ENCODE results near the gene FASTK.
A peak's percentile ranks its signal among the peaks of the same experiment; 100 is the strongest.

Gene FASTK, protein sequence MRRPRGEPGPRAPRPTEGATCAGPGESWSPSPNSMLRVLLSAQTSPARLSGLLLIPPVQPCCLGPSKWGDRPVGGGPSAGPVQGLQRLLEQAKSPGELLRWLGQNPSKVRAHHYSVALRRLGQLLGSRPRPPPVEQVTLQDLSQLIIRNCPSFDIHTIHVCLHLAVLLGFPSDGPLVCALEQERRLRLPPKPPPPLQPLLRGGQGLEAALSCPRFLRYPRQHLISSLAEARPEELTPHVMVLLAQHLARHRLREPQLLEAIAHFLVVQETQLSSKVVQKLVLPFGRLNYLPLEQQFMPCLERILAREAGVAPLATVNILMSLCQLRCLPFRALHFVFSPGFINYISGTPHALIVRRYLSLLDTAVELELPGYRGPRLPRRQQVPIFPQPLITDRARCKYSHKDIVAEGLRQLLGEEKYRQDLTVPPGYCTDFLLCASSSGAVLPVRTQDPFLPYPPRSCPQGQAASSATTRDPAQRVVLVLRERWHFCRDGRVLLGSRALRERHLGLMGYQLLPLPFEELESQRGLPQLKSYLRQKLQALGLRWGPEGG
- long read RNA-seq, donor 1, transcript FASTK-201 (10 exons, 1,827 nt) = major isoform, 13 of 101 reads
- long read RNA-seq, donor 1, partial matches to known transcripts = 81 of 101 reads
- long read RNA-seq, donor 1, other reads (novel, unspliced or antisense) = 0 of 101 reads
- long read RNA-seq, donor 2, transcript FASTK-201 (10 exons, 1,827 nt) = major isoform, 8 of 41 reads
- long read RNA-seq, donor 2, partial matches to known transcripts = 26 of 41 reads
- long read RNA-seq, donor 2, other reads (novel, unspliced or antisense) = 0 of 41 reads
- long read RNA-seq, donor 3, transcript FASTK-201 (10 exons, 1,827 nt) = major isoform, 9 of 35 reads
- long read RNA-seq, donor 3, partial matches to known transcripts = 21 of 35 reads
- long read RNA-seq, donor 3, other reads (novel, unspliced or antisense) = 0 of 35 reads
- long read RNA-seq, donor 4, transcript FASTK-201 (10 exons, 1,827 nt) = major isoform, 13 of 60 reads
- long read RNA-seq, donor 4, partial matches to known transcripts = 43 of 60 reads
- long read RNA-seq, donor 4, other reads (novel, unspliced or antisense) = 0 of 60 reads
- long read RNA-seq, donor 5, transcript FASTK-201 (10 exons, 1,827 nt) = major isoform, 8 of 83 reads
- long read RNA-seq, donor 5, partial matches to known transcripts = 71 of 83 reads
- long read RNA-seq, donor 5, other reads (novel, unspliced or antisense) = 0 of 83 reads
- long read RNA-seq, donor 6, transcript FASTK-201 (10 exons, 1,827 nt) = major isoform, 7 of 62 reads
- long read RNA-seq, donor 6, partial matches to known transcripts = 48 of 62 reads
- long read RNA-seq, donor 6, other reads (novel, unspliced or antisense) = 0 of 62 reads
- long read RNA-seq, donor 7, transcript FASTK-201 (10 exons, 1,827 nt) = major isoform, 11 of 68 reads
- long read RNA-seq, donor 7, partial matches to known transcripts = 47 of 68 reads
- long read RNA-seq, donor 7, other reads (novel, unspliced or antisense) = 0 of 68 reads
- long read RNA-seq, donor 8, transcript FASTK-201 (10 exons, 1,827 nt) = major isoform, 8 of 42 reads
- long read RNA-seq, donor 8, partial matches to known transcripts = 31 of 42 reads
- long read RNA-seq, donor 8, other reads (novel, unspliced or antisense) = 0 of 42 reads

DNA sequence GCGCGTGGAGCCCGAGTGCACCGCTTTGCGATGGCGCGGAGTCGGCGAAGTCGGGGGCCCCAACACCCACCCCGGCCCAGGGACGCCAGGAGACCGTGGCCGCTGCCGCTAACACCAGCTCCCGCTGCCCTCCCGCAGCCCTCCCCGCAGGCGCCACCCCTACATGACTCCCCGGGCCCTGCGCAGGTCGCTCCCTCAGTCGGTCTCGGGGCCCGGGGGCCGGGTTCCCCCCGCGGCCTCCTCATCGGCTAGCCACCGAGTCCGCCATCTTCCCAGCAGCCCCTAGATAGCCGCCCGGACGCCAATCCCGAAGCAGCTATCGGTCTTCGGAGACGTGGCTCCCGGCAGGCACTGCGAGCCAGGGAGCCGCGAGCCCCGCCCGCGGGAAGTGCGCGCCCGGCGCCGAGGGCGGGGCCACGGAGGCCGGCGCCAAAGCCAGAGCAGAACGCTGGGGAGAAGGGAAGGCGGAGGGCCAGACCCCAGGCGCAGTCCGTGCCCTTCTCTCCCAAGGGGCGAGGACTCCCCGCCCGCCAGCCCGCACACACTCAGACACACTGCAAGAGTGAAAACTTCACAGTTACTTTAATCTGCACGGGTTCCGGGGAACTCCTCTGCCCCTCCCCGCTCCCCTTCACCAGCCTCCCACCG lies at the start of gene FASTK:
FASTK (minus strand) TSS at position 288 of the 648 bp plus-strand sequence; CDS start at position 245, 43 bp downstream.
- DNase-seq = peak; percentile 93

DNA sequence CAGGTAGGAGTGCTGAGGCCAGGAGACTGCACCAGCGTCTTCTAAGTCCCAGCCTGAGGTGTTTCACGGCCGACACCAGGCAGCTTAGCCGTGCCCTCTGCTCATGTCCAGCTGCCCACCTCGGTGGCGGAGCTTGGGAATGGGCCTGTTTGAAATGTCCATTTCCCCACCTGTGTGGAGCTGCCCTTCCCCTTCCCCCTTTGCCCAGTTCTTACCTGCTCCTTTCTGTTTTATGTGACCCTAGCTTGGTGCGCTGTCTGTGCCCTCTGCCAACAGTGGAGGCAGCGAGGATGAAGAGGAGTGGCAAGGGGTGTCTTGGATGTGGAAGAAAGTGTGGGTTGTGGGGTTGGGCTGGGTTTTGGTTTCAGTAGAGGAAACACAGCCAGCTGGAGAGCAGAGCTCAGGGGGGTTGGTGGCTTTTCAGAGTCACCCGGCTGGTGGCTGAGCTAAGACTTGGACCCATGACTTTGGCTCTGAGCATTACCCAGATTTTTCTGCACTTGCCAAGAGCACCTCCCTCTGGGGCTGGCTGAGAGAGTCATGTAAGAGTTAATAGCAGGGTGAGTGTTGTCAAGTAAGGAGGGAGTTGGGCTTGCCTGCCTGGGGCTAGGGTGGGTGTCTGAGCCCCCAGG lies 49.5 kb upstream of the FASTK start:
- no peak for DNase-seq

DNA sequence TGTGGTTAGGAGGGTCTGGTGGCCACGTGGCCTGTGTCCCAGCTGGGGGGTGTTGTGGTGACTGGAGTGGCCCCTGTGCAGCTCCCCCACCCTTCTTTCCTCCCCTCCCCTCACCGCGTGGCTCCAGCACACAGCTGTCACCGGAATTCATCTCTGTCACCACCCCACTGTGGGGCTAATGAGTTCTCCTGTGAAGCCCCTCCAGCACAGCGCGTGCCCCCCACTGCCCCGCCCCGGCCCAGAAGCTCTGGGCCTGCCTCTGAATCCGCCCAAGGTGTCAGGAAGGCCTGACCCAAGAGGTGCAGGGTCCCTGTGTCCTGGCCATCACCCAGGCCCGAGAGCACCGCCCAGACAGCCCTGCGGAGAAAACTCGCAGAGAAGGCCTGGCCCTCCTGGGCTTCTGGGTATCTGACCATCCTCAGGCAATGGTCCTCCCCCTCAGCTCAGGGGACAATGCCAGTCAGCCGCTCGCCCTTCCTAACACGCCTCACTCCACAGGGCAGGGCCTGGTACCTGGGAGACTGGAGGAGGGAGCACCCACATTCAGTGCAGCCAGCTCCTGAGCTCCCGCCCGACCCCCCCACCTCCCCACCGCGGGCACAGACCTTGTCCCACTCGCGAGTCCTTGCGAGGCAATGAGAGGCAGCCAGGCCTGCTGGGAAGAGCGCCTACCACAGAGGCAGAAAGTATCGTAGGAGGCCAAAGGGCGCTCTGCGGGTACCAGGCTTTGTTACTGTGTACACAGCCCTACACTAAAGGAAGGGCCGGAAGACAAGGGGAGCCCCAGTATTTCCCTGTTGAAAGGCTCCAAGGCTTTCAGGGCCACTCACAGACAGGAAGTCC lies 48.7 kb upstream of the FASTK start:
- no peak for DNase-seq

DNA sequence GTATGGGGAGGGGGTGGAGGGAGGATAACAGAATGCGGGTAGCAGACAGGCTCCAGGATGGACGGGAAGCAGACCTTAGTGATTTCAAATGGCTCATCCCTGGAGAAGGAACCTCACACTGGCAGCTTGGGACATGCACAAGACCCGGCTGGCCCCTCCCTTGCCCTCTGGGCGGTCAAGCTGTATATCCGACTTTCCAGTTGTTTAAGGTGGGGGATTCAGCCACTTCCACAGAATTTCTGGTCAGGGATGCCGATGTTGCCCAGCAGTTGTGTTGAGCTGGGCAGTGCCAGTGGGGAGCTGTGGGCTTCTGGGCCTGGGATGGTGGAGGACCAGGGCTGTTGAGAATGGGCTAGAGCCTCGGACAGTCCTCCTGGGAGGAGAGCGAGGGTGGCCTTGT lies 48.1 kb upstream of the FASTK start:
- DNase-seq = no peak

DNA sequence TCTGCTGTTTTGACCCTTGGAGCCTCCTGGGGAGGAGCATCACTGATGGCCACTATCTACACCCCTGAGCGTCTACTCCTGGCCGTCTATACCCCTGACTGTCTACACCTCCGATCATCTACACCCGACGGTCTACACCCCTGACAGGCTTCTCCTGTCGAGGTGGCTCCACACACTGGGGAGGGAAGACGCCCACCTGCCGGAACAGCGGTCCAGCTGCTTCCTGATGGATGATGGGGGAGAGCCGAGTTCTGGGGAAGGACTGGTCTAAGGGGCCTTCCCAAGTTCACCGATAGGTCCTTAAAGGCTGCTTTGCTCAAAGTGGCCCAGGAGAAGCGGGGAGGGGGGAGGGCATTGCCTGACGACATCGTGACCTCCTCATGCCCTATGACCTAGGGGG lies 47.5 kb upstream of the FASTK start:
- no peak for DNase-seq

DNA sequence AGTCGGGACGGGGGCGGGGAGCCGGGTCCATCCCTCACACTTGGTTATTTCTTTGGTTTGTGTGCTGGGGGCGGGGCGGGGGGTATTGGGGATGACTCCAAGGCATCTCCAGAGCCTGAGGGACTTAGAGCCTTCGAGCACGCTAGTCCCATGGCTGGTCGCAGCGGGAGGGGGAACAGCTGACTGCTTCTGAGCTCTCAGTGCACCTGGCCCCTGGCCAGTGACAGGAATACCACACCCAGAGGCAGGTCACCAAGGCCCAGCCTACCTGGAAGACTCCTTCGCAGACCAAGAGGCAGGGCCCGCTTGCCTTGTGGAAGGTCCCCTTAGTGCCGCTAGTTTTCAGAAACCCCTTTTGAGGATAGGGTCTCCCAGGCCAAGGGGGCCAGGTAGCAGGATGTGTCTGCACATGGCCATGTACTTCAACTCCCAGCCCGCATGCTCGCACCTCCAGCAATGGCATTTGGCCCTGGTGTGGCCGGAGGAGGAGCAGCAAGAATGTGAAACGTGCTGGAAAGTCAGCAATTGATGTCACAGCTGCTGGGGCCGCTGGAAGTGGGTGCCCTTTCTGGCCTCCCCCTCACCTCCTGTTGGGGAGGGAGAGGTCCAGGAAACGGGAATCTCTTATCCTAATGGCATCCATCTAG lies 46.0 kb upstream of the FASTK start:
- DNase-seq = no peak

DNA sequence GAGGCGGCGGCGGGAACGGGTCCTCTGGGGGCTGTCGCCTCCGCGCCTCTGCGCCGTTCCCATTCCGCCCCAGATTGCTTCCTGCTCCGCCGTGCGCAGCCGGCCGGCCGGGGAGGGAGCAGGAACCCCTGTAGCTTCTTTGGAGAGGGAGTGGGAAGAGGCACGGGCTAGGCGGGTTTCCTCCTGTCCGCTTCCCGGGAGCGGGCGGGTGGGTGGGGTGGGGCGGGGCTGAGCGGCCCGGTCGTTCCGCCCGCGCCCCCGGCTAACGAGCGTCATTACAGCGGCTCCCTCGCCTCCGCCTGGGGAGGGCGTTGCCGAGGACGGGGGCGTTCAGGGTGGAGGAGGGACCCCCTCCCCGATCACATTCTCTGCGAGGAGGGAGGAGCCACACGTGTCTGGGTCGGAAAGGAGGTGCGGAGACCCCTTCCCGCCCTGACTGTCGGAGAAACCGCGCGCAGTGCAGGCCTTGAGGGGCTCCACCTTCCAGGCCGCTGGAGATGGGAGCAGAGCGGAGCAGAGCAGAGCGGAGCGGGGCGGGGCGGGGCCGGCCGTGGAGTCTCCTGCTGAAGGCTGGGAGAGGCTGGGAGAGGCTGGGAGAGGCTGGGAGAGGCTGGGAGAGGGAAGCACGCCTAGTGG lies 45.4 kb upstream of the FASTK start:
- peak; percentile 73 for DNase-seq

DNA sequence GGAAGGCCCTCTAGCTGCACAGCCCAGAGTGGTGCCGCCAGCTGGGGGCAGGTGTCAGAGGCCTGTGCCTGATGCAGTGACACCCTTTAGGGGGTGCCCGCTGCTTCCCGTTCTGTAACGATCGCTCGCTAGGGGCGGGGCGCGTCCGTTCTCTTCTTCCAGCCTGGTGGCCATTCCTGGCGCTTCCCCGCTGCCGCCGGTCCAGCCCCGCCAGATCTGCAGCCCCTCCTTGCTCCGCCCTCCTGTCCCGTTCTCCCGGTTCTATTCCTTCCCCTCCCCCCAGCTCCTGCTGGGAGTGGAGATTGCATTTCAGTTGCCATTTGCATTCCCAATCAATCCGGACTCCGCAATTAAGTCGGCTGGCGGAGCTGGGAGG lies 44.8 kb upstream of the FASTK start:
- no peak for DNase-seq

DNA sequence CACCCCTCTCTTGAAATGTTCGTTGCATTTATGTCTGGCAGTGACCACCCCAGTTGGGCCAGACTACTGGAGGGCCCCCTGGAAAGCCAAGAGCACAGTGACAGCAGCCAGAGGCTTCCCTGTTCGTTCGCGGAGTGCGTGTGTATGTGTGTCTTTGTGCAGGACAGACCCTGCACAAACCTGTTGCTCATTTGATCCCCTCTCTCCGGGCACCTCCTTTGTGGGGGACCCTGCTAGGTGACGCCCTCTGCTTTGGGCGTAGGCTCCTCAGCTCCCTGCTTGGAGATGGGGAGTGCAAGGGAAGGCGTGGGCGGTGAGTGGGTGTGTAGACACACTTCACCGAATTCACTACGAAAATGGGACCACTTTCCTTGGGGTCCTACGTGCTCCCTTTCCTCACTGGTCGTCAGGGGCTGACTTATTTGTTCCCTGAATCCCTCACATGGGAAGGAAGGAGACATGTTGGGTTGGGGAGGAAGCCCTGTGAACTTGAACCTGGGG lies 44.3 kb upstream of the FASTK start:
- DNase-seq = no peak

DNA sequence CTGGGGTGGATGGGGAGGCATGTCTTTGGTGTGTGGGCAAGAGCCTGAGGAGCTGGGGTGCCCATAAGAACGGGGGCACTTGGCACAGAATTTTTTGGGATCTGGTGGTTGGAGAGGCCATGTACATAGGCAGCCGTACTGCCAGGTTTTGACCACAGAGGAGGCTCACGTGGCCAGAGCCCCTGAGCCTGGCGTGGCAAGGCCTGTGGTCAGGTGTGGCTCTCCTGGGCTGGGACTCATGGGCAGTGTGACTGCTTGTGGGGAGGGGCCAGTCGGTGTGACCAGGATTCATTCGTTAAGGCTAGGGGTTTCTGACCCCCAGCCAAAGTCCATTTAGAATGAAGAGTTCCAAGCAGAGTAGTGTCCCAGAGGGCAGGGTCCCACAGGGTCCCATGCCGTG lies 43.9 kb upstream of the FASTK start:
- no peak for DNase-seq

DNA sequence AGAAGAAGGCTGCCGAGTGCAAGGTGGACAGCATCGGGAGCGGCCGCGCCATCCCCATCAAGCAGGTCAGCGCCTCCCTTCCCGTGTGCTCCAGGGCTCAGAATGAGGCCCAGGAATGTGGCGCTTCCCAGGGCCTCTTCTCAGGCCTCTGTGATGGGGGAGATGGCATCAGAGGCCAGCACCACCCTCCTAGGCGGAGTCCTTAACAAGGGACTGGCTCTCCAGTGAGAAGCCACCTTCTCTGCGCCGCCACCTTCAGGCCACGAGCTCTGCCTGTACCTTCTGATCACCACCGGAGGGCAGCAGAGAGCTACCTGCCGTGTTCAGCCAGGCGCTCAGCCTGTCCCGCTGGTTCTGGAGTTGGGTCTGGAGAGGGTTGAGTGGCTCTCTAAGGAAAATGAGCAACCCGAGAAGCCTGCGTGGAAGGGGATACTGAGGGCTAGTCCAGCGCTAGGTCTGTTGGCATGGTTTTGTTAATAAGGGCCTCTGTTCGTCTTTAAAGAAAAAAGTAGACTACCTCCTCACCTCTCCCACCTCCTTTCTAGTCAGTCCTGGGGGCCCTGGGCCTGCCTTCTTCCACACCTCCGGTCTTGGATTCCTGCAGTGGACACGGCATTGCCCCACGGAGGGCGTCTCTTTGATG lies 43.3 kb upstream of the FASTK start:
- peak; percentile 78 for DNase-seq

DNA sequence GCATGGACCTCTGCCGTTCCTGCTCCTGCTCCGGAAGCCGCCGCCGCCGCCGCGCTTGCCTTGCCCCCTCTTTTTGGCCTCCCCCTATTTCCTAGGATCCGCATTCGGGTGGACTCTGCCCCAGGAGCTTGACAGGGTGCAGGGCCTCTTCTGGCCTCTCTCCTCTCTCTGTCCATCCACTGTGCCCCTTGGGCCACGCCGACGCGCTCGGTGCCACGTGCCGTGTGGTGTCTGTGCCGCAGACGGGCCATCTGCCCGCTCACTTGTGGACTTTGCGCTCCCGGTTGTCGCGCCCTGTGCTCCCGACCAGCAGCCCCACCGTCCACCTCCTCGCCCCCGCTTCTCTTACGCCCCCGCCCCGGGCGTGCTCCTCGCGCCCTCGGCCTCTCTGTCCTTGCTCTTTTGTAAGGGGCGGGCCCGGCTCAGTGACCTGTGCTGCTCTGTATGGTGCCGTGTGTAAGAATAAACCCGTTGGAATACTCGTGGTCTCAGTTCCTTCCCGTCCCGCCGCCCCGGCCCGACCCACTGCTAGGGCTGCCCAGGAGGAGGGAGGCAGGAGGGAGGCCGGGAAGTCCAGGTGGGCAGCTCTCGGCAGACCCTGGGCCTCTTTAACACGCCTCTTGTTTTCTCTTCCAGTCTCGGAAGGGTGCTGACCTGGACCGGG lies 42.7 kb upstream of the FASTK start:
- DNase-seq = no peak

DNA sequence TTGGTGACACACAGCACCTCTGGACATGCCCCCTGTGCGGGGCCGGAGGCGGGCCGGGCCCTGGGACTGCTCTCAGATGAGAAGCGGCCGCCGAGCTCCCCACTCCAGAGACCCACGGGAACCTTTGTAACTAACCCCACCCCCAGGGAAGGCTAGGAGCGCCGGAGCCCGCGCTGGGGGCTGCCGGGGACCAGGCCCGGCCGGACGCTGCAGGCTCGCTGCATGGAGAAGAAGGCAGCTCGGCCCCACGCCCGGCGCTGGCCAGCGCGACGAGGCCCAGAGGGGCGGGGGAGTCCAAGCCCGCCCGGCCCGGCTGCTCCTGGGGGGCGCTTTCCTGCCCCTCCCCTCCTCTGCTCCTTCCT lies 42.2 kb upstream of the FASTK start:
- DNase-seq = no peak

DNA sequence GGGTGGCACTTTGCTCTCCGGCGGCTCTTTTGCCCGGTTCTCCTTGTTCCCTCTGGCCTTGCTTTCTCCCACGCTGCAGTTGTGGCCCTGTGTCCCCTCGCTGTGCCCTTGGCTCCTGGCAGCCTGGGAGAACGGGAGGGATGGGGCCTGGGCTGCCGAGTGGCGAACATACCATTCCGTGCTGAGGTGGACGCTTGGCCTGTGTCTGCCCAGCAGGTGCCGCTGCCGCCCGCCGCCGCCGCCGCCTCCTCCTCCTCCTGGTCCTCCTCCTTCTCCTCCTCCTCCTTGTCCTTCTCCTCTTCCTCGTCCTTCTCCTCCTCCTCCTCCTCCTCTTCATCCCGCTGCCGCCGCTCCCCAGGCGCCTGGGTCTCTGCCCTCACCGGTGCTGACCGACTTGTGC lies 41.7 kb upstream of the FASTK start:
- DNase-seq = no peak

DNA sequence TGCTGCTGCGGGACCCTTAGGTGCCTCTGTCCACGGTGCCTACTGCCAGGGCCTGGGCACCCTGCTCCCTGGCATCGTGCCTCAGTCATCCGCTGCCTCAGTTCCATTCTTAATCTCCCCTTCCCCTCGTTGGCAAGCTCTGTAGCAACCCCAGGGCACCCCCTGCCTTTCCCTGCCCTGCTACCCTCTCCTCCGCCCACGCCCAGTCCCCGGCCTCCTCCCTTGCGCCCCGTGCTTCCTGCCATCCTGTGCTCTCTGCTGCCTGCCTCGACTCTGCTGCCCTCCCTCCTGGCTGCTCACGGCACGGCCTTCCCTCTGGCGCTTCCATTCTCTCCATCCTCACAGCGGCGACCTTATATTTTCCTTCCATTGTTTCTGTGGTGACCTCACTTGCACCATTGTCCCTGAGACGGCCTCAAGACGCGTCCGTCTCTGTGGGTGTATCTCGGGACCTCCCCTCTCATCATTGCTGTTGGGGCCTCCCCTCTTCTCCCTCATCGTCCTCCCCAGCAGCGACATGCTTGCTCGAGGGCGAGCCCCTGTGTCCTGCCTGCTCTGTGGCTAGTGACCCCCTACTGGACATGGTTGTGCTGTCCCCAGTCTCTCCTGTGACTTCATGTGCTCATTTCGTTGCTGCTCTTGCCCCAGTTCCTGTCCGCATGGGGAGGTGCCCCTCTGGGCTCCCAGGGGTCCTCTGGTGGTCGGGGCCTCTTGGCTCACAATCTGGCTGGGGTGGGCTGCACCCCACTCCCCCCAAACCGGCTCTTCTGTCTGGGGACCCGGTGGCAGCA lies 41.0 kb upstream of the FASTK start:
- DNase-seq = no peak

DNA sequence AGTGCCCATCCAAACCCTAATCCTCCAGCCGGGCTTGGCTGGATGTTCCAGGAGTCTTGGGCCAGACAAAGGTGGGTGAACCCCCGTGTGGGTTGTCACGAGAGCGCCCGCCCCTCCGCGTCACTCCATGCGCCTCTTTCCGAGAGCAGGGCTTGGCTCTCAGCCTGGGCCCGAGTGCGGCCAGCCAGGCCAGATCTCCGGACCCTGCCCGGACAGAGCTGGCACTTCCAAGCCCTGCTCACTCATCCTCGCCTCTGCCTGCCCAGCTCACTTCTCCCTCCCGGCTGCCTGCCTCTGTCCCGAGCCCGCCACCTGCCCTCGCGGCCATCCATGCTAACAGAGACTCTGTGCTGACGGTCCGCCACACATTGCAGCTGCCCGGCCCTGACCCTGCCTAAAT lies 40.3 kb upstream of the FASTK start:
- DNase-seq = no peak

DNA sequence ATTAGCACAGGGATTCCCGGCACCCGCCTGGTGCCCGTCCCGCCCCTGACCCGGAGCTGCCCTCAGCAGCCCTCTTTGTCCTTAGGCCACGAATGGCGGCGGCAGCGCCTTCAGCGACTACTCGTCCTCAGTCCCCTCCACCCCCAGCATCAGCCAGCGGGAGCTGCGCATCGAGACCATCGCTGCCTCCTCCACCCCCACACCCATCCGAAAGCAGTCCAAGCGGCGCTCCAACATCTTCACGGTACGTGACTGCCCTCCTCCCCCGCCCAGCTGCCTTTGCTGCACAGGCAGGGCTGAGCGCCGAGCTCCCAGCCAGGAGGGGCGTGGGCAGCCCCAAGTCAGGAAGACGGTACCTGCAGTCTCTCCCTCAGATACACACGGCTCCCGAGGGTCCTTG lies 39.3 kb upstream of the FASTK start:
- DNase-seq = no peak
